Measurements from ENCODE around the gene RRAD. TPM values are rescaled to one million over a fixed set of nuclear protein-coding genes. Genes with fewer than 3 reads are reported as not detected.

Gene RRAD
- total RNA-seq, 1 donor from 2014 or later: 245 TPM

Other genes starting within 250 kb of the RRAD start
- gene CMTM4, start 228.8 kb downstream of the RRAD start, total RNA-seq: 10.4 TPM
- gene DYNC1LI2, start 173.9 kb downstream of the RRAD start, total RNA-seq: 123 TPM
- not detected for gene TERB1, start 124.0 kb downstream of the RRAD start, total RNA-seq
- gene NAE1, start 94.6 kb downstream of the RRAD start, total RNA-seq: 31.1 TPM
- gene CA7, start 81.1 kb downstream of the RRAD start, total RNA-seq: not detected
- gene PDP2, start 45.0 kb downstream of the RRAD start, total RNA-seq: 2.7 TPM
- 0.35 TPM for gene CDH16, start 6.7 kb downstream of the RRAD start, total RNA-seq
- 118 TPM for gene CIAO2B, start 8.9 kb upstream of the RRAD start, total RNA-seq
- gene CES2, start 10.0 kb upstream of the RRAD start, total RNA-seq: 64.0 TPM
- 0.62 TPM for gene CES3, start 35.7 kb upstream of the RRAD start, total RNA-seq
- gene CES4A, start 63.1 kb upstream of the RRAD start, total RNA-seq: 11.9 TPM
- gene CBFB, start 103.6 kb upstream of the RRAD start, total RNA-seq: 33.7 TPM
- gene PHAF1, start 184.4 kb upstream of the RRAD start, total RNA-seq: 8.8 TPM
- gene B3GNT9, start 225.5 kb upstream of the RRAD start, total RNA-seq: 12.4 TPM
- 11.0 TPM for gene TRADD, start 234.4 kb upstream of the RRAD start, total RNA-seq
- 9.5 TPM for gene FBXL8, start 234.4 kb upstream of the RRAD start, total RNA-seq
- gene HSF4, start 239.2 kb upstream of the RRAD start, total RNA-seq: 49.1 TPM
- 86.3 TPM for gene NOL3, start 245.0 kb upstream of the RRAD start, total RNA-seq

Data from cardiac septum (tissue), 1 donor.